Activated naive CD4-positive, alpha-beta T cell treated with anti-CD3 and anti-CD28 coated beads, Interleukin-2, amount 50 U/mL, for 16 hours (primary cell): ENCODE measurements around the gene MMP11.

Experiments
- DNase-seq: peaks from one replicate; pipeline ENCODE4 v3.0.0-alpha.2; 2020

The MMP11 gene

GRCh38 chr22:23806837-23807236, 34.2 kb downstream of the MMP11 start:
- no peak for DNase-seq

GRCh38 chr22:23812378-23812777, 39.7 kb downstream of the MMP11 start:
- no peak for DNase-seq

GRCh38 chr22:23815541-23816155, 43.0 kb downstream of the MMP11 start:
- DNase-seq, result no peak

GRCh38 chr22:23816156-23816976, 43.7 kb downstream of the MMP11 start:
- DNase-seq, result no peak

- DNase-seq, result no peak
These were observed 44.5 kb downstream of the MMP11 start for GRCh38 chr22:23817146-23817545.

DNA sequence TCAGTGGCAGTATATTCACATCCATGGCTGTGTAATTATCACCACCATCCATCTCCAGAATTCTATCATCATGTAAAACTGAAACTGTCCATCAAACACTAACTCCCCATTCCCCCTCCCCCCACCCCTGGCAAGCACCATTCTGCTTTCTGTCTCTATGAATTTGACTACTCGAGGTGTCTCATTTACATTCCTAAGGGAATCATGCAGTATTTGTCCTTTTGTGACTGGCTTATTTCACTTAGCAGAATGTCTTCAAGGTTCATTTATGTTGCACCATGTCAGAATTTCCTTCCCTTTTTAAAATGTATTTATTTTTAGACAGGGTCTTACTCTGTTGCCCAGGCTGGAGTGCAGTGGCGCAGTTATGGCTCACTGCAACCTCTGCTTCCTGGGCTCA, 45.9 kb downstream of the MMP11 start:
- DNase-seq, result no peak

DNA sequence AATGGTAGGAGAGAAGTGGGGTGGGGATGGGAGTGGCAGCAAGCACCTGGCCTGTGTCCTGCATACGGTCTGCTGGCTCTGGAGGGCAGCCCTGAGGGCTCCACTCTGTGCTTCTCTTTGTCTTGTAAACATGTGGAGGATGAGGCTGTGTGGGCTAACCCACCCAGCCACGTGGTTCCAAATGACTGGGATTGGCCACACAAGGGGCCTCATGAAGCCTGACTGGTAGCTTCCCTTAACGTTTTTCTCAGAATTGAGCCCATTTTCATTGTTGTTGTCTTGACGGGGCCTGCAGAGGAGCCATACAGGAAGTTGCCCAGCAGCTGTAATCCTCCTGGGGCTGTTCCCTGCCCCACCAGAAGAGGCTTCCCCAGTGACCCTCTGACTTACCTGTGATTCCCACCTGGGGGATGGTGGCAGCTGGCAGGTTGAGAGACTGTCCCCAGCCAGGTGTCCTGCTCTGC, 48.1 kb downstream of the MMP11 start:
- no peak for DNase-seq

- no peak for DNase-seq
These were observed 49.5 kb downstream of the MMP11 start for GRCh38 chr22:23822101-23822671.

GRCh38 chr22:23823331-23823791, 50.7 kb downstream of the MMP11 start:
- no peak for DNase-seq

DNA sequence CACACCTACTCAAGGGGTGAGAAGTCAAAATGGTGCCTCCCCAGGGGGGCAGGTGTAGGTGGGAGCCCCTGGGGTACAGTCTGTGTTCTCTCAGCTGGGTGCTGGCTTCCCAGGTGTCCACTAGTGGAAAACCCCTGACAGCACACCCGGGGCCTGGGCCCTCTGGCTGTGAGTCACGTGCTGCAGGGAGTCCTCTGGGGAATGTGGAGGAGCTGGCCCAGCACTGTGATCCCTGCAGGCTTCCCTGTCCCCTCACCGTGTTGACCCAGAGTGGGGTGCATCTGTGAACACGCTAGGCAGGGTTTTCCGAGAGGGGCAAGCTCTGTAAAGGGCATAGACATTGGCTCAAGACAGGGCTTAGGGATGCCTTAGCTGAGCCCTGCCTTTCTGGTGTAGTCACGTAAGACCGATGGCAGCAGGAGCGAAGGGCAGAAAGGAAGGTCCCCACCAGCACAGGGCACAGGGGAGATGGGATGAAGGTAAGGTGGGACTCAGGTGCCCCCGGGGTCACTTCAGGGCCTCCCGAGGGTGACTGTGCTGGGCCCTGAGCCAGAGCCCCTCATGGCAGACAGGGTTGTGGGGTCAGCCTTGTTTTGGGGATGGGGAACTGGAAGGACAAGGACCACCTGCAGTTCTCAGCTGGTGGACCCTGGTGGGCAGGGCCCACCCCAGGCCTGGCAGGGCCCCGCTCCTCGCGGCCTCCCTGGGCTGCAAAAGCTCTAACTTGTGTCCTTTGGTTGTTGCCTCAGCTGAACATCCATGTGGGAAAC, 52.0 kb downstream of the MMP11 start:
- no peak for DNase-seq

DNA sequence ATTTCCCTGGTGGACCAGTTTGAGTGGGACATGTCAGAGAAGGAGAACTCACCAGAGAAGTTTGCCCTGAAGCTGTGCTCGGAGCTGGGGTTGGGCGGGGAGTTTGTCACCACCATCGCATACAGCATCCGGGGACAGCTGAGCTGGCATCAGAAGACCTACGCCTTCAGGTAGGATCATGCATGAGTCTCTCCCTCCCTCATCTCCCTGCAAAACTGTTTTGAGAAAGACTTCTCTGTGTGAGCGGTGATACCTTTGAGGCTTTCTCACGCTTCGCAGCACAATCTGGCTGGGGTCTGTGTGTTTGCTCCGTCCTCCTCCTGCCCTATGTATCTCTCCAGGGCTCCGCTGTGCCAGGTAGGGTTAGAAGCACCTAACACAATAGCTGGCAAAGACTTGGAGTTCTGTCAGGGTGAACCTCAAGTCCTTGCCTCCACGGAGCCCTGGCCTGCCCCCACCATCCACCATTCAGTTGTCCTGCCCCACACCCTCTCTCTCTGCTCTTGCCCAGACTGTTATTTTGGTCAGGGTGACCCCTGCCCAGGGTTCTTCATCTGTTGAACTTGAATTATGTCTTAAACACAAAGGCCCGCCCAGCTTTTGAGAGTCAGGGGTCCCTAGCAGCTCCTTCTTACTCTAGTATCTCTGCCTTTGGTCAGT, 52.7 kb downstream of the MMP11 start:
- DNase-seq, result no peak

DNA sequence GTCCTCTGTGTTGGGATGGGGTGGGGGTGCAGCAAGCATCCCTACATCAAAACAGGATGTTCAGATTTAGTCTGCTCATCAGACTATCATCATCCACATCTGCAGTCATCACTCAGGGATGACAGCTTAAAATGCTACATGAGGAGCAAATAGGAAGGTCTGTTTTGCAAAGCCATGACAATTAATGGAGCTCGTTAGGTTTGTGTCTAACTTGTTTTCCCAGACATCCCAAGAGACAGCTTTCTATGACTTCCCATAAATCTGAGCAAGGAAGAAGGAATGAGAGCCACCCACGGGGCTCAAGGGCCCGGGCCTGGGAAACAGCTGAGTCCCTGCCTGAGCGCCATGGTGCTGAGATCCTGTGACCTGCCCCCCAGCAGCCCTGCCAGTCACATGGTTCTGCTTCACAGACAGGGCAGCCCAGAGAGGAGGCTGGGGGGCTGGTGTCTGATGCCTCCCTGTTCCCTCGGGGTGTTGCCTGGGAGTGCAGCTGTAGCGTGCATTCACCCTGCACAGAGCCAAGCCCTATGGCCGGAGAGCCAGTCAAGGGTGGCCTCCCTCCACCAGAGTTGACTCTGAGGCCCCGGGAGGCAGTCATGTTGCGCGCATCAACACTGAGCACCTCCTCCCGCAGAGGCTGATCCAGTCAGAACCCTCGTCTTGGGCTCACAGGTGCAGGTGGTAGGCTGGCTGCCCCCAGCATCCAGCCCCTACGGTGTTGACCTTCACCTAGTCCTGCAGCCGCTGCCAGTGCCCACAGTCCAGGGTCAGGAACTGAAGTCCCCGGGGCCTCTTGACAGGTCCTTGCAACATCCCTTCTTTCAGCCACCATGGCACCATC, 54.1 kb downstream of the MMP11 start:
- no peak for DNase-seq

DNA sequence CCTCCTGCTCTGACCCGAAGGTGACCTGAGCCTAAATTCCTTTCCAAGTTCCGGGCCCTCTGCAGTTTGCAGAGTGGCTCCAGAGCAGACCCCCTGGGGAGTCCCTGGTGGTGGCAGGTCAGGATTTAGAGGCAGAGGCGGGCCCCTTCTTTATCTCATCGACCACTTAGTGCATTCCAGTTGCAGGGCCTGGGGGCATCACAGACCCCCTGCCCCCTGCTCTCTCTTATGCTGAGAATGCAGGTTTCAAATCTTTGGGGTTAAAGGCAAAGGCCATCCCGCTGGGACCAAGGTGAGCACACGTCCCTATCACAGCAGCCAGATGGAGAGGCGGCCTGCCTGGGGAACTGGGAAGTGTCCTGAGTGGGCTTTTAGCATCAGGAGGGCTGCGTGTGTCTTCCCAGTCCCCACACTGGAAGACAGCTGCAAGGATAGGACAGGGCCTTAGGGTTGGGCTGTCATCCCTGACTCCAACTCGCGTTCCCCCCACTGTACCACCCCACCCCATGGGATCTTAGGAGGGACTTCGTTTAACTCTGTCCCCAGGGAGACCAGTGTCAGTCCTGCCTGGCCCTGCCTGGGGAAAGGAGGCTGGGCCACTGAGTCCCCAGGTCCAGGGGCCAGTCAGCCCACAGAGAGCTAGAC, 54.8 kb downstream of the MMP11 start:
- DNase-seq, result no peak

- DNase-seq, result no peak
These were observed 56.4 kb downstream of the MMP11 start for GRCh38 chr22:23828800-23829680.

DNA sequence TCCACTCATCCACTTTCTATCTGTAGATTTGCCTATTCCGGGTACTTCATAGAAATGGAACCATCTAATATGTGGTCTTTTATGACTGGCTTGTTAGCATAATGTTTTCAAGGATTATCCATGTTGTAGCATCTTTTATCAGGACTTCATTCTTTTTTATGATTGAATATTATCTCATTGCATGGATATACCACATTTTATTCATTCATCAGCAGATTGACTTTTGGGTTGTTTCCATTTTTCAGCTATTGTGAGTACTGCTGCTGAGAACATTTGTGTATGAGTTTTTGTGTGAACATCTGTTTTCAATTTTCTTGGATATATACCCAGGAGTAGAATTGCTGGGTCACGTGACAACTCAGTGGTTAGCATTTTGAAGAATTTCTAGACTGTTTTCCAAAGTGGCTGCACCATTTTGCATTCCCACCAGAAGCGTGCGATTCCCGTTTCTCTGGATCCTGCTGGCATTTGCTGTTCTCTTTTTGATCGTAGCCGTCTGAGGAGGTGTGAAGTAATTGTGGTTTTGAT, 57.3 kb downstream of the MMP11 start:
- no peak for DNase-seq

DNA sequence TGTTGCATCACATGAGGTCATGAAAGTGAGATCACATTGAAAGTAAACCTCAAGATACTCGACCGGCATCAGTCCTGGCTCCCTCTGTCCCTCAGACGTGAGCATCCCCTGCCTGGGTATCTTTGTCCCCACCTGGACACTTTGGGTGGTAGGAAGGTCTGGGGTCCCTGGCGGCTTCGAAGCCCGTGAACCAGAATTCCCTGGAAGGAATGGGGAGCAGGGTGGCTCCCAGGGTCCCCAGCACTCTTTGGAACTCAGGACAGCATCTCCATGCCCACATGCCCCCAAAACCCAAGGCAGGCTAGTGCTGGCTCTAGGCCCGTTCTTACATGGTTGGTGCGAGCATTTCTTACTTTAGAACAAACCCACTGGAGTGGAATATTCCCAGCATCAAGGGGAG, 58.6 kb downstream of the MMP11 start:
- no peak for DNase-seq

DNA sequence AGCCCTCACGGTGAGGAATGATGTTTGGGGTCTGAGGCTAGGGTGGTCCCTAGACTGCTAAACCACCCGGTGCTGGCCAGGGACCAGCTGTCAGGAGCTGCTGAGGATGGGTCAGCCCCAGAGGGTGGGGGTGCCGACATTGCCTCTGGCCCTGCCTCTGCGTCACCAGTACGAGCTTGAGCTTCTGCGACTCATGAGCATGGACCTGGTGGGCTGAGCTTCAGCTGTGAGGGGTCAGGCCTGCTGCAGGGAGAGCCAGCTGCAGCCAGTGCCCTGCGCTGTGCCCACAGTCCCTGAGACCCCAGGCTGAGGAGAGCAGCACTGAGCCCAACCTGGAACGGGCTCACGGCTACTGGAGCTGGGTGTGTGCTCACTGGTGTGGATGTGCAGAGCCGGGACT, 59.1 kb downstream of the MMP11 start:
- no peak for DNase-seq

DNA sequence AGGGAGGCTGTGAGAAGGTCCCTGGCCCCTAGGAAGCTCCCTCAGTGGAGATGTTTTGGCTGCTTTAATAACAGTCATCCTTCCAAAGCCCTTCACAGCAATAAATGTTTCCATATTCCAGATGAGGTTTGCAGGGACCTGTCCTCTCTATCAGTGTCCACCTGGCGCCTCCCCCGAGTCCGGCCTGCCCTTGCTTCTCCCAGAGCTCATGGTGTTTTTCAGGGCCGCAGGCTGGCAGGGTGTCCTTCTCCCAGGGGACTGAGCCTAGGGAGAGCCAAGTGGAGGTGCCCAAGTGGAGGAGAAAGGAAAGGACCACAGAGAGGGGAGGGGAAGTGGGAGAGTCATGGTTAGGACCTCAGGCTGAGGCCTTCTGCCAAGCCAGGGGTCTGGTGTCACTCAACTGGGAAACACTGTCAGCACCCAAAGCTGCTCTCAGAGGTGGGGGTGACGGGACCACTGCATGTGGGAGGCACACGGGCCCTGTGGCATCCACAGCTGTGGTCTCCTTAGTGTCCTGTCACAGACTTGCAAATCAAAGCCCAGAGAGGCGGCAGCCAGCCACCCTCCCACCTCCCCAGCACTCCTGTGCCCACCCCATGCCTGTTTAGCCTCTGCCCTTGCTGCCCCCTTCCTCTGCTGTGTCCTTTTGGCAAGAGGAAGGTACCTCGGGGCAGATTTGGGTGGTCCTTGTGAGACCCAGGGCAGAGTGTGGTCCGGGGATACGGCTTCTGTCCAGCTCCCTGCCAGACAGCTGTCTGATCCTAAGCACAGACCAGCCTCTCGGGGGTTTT, 59.8 kb downstream of the MMP11 start:
- no peak for DNase-seq
